WTC11 (cell line): ENCODE data around the gene KCNK16. TPM values are rescaled to one million over a fixed set of nuclear protein-coding genes. Genes with fewer than 3 reads are reported as not detected.

Source experiments
- ATAC-seq: fragments of 200-7000 bp; cut with Tn5 transposase; 2 replicates; pipeline ENCODE4 v1.10.0; 2021; ENCODE audit warnings: mild to moderate bottlenecking, moderate library complexity
- CTCF ChIA-PET: fragments of 300-600 bp; sonication (Branson Sonifier 250); formaldehyde crosslinking; loops from one replicate; lab custom pipeline; 2021; ENCODE audit warnings: antibody characterized with exemption; lab: Charles Lee
- POLR2A ChIA-PET: fragments of 350-600 bp; sonication (Branson Sonifier 250); formaldehyde crosslinking; loops from one replicate; lab custom pipeline; 2021; ENCODE audit warnings: antibody characterized with exemption; lab: Charles Lee
- DNase-seq: peaks from one replicate; pipeline ENCODE4 v3.0.0; 2021; ENCODE audit warnings: low spot score
- H3K27ac Mint-ChIP-seq: 2 replicates; pipeline ENCODE4 v1.8.0; 2021; ENCODE audit warnings: mixed read lengths
- H3K27me3 Mint-ChIP-seq: 2 replicates; pipeline ENCODE4 v1.8.0; 2021; ENCODE audit warnings: low read depth, mild to moderate bottlenecking, moderate library complexity, mixed read lengths
- H3K36me3 Mint-ChIP-seq: 2 replicates; pipeline ENCODE4 v1.8.0; 2021; ENCODE audit warnings: mixed read lengths
- H3K4me1 Mint-ChIP-seq: 2 replicates; pipeline ENCODE4 v1.8.0; 2022; ENCODE audit warnings: mixed read lengths
- H3K4me3 Mint-ChIP-seq: 2 replicates; pipeline ENCODE4 v1.8.0; 2021; ENCODE audit warnings: mild to moderate bottlenecking, moderate library complexity, mixed read lengths
- H3K9me3 Mint-ChIP-seq: 2 replicates; pipeline ENCODE4 v1.8.0; 2021; ENCODE audit warnings: mixed read lengths
- ATF3 ChIP-seq: sonication (generic); formaldehyde crosslinking; conservative IDR thresholded peaks from 2 replicates; pipeline ENCODE4 v1.8.1; 2022; ENCODE audit warnings: mild to moderate bottlenecking, missing genetic modification reagents
- E2F5 ChIP-seq: sonication (generic); formaldehyde crosslinking; IDR thresholded peaks from 2 replicates; pipeline ENCODE4 v1.8.1; 2022; ENCODE audit warnings: mild to moderate bottlenecking, moderate library complexity, missing genetic modification reagents
- FOXP1 ChIP-seq: sonication (generic); formaldehyde crosslinking; IDR thresholded peaks from 2 replicates; pipeline ENCODE4 v1.8.0; 2022; ENCODE audit warnings: missing genetic modification reagents, mild to moderate bottlenecking, moderate library complexity, borderline replicate concordance
- KAT7 ChIP-seq: sonication (generic); formaldehyde crosslinking; IDR thresholded peaks from 2 replicates; pipeline ENCODE4 v1.8.1; 2023; ENCODE audit warnings: missing genetic modification reagents, mild to moderate bottlenecking, borderline replicate concordance
- MAX ChIP-seq: sonication (generic); formaldehyde crosslinking; IDR thresholded peaks from 2 replicates; pipeline ENCODE4 v1.8.0; 2022; ENCODE audit warnings: mild to moderate bottlenecking, missing genetic modification reagents
- MYBL2 ChIP-seq: sonication (generic); formaldehyde crosslinking; IDR thresholded peaks from 2 replicates; pipeline ENCODE4 v1.8.1; 2023; ENCODE audit warnings: mild to moderate bottlenecking, moderate library complexity, missing genetic modification reagents
- SP1 ChIP-seq: sonication (generic); formaldehyde crosslinking; conservative IDR thresholded peaks from 2 replicates; pipeline ENCODE4 v1.8.1; 2022; ENCODE audit warnings: missing genetic modification reagents
- TCF7 ChIP-seq: sonication (generic); formaldehyde crosslinking; IDR thresholded peaks from 2 replicates; pipeline ENCODE4 v1.8.0; 2022; ENCODE audit warnings: mild to moderate bottlenecking, low read depth, missing genetic modification reagents, moderate library complexity
- ZBTB21 ChIP-seq: sonication (generic); formaldehyde crosslinking; IDR thresholded peaks from 2 replicates; pipeline ENCODE4 v1.8.1; 2023; ENCODE audit warnings: mild to moderate bottlenecking, missing genetic modification reagents, borderline replicate concordance
- ZNF121 ChIP-seq: sonication (generic); formaldehyde crosslinking; IDR thresholded peaks from 2 replicates; pipeline ENCODE4 v1.8.0; 2023; ENCODE audit warnings: missing genetic modification reagents
- ZNF232 ChIP-seq: sonication (generic); formaldehyde crosslinking; IDR thresholded peaks from 2 replicates; pipeline ENCODE4 v1.8.0; 2022; ENCODE audit warnings: mild to moderate bottlenecking, missing genetic modification reagents
- ZNF317 ChIP-seq: sonication (generic); formaldehyde crosslinking; IDR thresholded peaks from 2 replicates; pipeline ENCODE4 v1.8.1; 2023; ENCODE audit warnings: low read depth, mild to moderate bottlenecking, moderate library complexity, missing genetic modification reagents, borderline replicate concordance
- ZNF532 ChIP-seq: fragments of 250-450 bp; sonication (Bioruptor Pico); IDR thresholded peaks from 2 replicates; pipeline ENCODE4 v1.9.0; 2021; ENCODE audit warnings: mild to moderate bottlenecking, borderline replicate concordance
- total RNA-seq: library from RNA; stranded (reverse); gene quantifications from 3 replicates; pipeline ENCODE4 v1.2.3, GENCODE V29; 2021
- TF ChIP-seq, protein P1 (sequence below): sonication (generic); formaldehyde crosslinking; IDR thresholded peaks from 2 replicates; pipeline ENCODE4 v1.8.1; 2023; ENCODE audit warnings: mild to moderate bottlenecking, missing genetic modification reagents
- TF ChIP-seq, protein P2 (sequence below): fragments of 250-450 bp; sonication (Bioruptor Pico); IDR thresholded peaks from 2 replicates; pipeline ENCODE4 v1.9.0; 2021; ENCODE audit warnings: mild to moderate bottlenecking
- TF ChIP-seq, protein P3 (sequence below): fragments of 250-450 bp; sonication (Bioruptor Pico); IDR thresholded peaks from 2 replicates; pipeline ENCODE4 v1.9.0; 2021; ENCODE audit warnings: moderate library complexity, mild to moderate bottlenecking, inconsistent platforms, borderline replicate concordance

KCNK16 gene
- total RNA-seq, 1 experiment from 2014 or later: not detected

GRCh38 chr6:39314273-39314795 lies 8.2 kb downstream of the KCNK16 start, which contains the start of gene KCNK17 (continued):
- TF ChIP-seq, protein P1, sequence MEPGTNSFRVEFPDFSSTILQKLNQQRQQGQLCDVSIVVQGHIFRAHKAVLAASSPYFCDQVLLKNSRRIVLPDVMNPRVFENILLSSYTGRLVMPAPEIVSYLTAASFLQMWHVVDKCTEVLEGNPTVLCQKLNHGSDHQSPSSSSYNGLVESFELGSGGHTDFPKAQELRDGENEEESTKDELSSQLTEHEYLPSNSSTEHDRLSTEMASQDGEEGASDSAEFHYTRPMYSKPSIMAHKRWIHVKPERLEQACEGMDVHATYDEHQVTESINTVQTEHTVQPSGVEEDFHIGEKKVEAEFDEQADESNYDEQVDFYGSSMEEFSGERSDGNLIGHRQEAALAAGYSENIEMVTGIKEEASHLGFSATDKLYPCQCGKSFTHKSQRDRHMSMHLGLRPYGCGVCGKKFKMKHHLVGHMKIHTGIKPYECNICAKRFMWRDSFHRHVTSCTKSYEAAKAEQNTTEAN (CRISPR knock-in tag): no peak
- TF ChIP-seq ATF3 (CRISPR knock-in tag): no peak

GRCh38 chr6:39313526-39314272 lies 8.8 kb downstream of the KCNK16 start:
- ChIA-PET CTCF (interaction anchor here (0.6 to 3.5 kb wide), 17 partner anchors 10 to 1274 kb away, joined by 3 to 37 read pairs (median 5); partner anchors contain the start of gene SAYSD1), POLR2A (no interaction called here)
- DNase-seq (peak; percentile 62), ATAC-seq (peak; percentile 48)
- Mint-ChIP-seq H3K4me1 (peaks cover 2% of the 10 kb centered on the region), H3K36me3 (no peaks in the 10 kb centered on the region), H3K27me3 (peaks cover 81% of the 10 kb centered on the region), H3K4me3 (peak overlapping the region; percentile 70), H3K9me3 (peaks cover 7% of the 10 kb centered on the region), H3K27ac (no peak overlapping the region)
- TF ChIP-seq, protein P2, sequence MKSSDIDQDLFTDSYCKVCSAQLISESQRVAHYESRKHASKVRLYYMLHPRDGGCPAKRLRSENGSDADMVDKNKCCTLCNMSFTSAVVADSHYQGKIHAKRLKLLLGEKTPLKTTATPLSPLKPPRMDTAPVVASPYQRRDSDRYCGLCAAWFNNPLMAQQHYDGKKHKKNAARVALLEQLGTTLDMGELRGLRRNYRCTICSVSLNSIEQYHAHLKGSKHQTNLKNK: no peak
- TF ChIP-seq KAT7 (CRISPR knock-in tag): 0 out of 2 replicates have a peak, but pooled peaks have one; percentile 9
- no peak for TF ChIP-seq TCF7
- 0 out of 2 replicates have a peak, but pooled peaks have one; percentile 47 for TF ChIP-seq MYBL2 (CRISPR knock-in tag)
- TF ChIP-seq ZNF532 (CRISPR knock-in tag): no peak
- peak; percentile 59; the same call in 1 of the 2 replicates for TF ChIP-seq FOXP1
- TF ChIP-seq, protein P3, sequence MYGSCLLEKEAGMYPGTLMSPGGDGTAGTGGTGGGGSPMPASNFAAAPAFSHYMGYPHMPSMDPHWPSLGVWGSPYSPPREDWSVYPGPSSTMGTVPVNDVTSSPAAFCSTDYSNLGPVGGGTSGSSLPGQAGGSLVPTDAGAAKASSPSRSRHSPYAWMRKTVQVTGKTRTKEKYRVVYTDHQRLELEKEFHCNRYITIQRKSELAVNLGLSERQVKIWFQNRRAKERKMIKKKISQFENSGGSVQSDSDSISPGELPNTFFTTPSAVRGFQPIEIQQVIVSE (CRISPR knock-in tag): no peak
- TF ChIP-seq SP1 (CRISPR knock-in tag): peak; percentile 14
- TF ChIP-seq E2F5 (CRISPR knock-in tag): peak; percentile 20; the same call in 1 of the 2 replicates
- peak; percentile 54; the same call in 1 of the 2 replicates for TF ChIP-seq ZNF232 (CRISPR knock-in tag)
- TF ChIP-seq ZNF317: 0 out of 2 replicates have a peak, but pooled peaks have one; percentile 31
- peak; percentile 20; the same call in 1 of the 2 replicates for TF ChIP-seq ZBTB21
- TF ChIP-seq MAX (CRISPR knock-in tag): peak; percentile 54; the same call in 1 of the 2 replicates
- TF ChIP-seq ZNF121 (CRISPR knock-in tag): no peak
